RWPE2 (cell line): ENCODE measurements around the gene DNAL1.
"Not testable (repeated sequence)": the region's sequence is repeated elsewhere in the genome, so short reads cannot be mapped to it uniquely, and the experiment has no call there.

Experiments used
- ATAC-seq: fragments of 200-7000 bp; cut with Tn5 transposase; 3 replicates; pipeline ENCODE4 v1.9.1; 2021; ENCODE audit warnings: low read depth
- DNase-seq: peaks from one replicate; pipeline ENCODE4 v3.0.0-alpha.2; 2020; ENCODE audit warnings: low spot score
- H3K27ac ChIP-seq: fragments of 450-650 bp; 2 replicates; pipeline ENCODE4 v1.5.1; 2017; ENCODE audit warnings: mild to moderate bottlenecking; ENCODE audit not compliant: poor library complexity, severe bottlenecking
- H3K27me3 ChIP-seq: fragments of 250-450 bp; sonication (Bioruptor Pico); 2 replicates; pipeline ENCODE4 v1.5.1; 2021; ENCODE audit warnings: mild to moderate bottlenecking, moderate library complexity; ENCODE audit not compliant: insufficient read depth, poor library complexity, severe bottlenecking
- H3K36me3 ChIP-seq: fragments of 250-450 bp; sonication (Bioruptor Pico); 2 replicates; pipeline ENCODE4 v1.5.1; 2020; ENCODE audit warnings: low read depth, mild to moderate bottlenecking, moderate library complexity
- H3K4me1 ChIP-seq: fragments of 250-450 bp; sonication (Bioruptor Pico); 2 replicates; pipeline ENCODE4 v1.5.1; 2021; ENCODE audit warnings: mild to moderate bottlenecking, moderate library complexity; ENCODE audit not compliant: insufficient read depth, poor library complexity, severe bottlenecking
- H3K4me3 ChIP-seq: fragments of 250-450 bp; sonication (Bioruptor Pico); 2 replicates; pipeline ENCODE4 v1.5.1; 2021; ENCODE audit warnings: mild to moderate bottlenecking, moderate library complexity; ENCODE audit not compliant: severe bottlenecking
- H3K9me3 ChIP-seq: fragments of 250-450 bp; sonication (Bioruptor Pico); 2 replicates; pipeline ENCODE4 v1.5.1; 2021; ENCODE audit warnings: mild to moderate bottlenecking, moderate library complexity; ENCODE audit not compliant: severe bottlenecking
- TF ChIP-seq, protein P1 (sequence below): fragments of 450-650 bp; IDR thresholded peaks from one replicate; pipeline ENCODE4 v1.5.1; 2017; ENCODE audit warnings: mild to moderate bottlenecking, moderate library complexity; ENCODE audit not compliant: poor library complexity, severe bottlenecking

Gene DNAL1

GRCh38 chr14:73627151-73627558, 17.6 kb upstream of the DNAL1 start:
- DNase-seq (no peak), ATAC-seq (no peak)
- no peak overlapping the region for H3K4me3 ChIP-seq
- TF ChIP-seq, protein P1, sequence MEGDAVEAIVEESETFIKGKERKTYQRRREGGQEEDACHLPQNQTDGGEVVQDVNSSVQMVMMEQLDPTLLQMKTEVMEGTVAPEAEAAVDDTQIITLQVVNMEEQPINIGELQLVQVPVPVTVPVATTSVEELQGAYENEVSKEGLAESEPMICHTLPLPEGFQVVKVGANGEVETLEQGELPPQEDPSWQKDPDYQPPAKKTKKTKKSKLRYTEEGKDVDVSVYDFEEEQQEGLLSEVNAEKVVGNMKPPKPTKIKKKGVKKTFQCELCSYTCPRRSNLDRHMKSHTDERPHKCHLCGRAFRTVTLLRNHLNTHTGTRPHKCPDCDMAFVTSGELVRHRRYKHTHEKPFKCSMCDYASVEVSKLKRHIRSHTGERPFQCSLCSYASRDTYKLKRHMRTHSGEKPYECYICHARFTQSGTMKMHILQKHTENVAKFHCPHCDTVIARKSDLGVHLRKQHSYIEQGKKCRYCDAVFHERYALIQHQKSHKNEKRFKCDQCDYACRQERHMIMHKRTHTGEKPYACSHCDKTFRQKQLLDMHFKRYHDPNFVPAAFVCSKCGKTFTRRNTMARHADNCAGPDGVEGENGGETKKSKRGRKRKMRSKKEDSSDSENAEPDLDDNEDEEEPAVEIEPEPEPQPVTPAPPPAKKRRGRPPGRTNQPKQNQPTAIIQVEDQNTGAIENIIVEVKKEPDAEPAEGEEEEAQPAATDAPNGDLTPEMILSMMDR = no peak
- no peaks in the 10 kb centered on the region for H3K27me3 ChIP-seq
- H3K36me3 ChIP-seq = no peaks in the 10 kb centered on the region
- no peaks in the 10 kb centered on the region for H3K9me3 ChIP-seq
- no peak overlapping the region for H3K27ac ChIP-seq
- no peaks in the 10 kb centered on the region for H3K4me1 ChIP-seq

DNA sequence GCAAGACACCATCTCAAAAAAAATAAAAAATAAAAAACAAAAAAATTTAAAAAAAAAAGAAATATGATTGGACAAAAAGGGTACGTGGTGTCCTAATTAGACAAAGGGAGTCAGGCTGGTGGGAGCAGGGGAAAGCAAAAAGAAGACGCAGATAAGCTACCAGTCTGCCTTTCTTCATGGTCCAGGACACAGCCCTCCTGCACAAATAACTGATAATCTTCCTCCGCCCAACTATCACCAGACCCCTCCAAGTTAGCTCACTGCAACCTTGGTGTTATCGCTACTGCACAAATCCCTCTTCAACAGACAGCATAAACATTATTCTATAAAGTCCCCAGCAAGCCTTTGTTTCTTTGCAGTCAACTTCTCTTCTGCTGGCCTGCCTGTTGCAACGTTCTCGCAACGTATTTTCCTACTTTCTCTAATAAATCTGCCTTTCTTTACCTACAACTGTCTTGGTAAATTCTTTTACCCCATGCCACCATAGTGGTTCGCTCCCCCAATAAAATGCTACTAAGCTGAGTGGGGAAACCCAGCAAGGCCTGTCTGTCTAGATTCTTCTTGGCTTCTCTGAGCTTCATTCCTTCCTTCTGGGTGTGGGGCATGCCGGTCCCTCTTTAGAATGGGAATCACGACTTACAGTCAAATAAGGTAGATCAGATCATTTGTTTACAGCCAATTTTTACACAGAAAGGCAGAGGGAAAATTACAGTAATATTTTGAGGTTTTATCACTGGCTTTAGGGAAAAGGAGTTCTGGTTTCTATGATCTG, 14.6 kb upstream of the DNAL1 start:
- Histone ChIP-seq H3K4me3 (no peak overlapping the region), H3K27me3 (no peaks in the 10 kb centered on the region), H3K36me3 (no peaks in the 10 kb centered on the region), H3K9me3 (no peaks in the 10 kb centered on the region), H3K27ac (no peak overlapping the region), H3K4me1 (no peaks in the 10 kb centered on the region)
- TF ChIP-seq, protein P1 = no peak
- ATAC-seq (no peak), DNase-seq (no peak)

- peak overlapping the region; percentile 29 for H3K4me3 ChIP-seq
- ATAC-seq (peak; percentile 85), DNase-seq (no peak)
- TF ChIP-seq, protein P1 = peak; percentile 99
- H3K4me1 ChIP-seq = no peaks in the 10 kb centered on the region
- H3K27me3 ChIP-seq = no peaks in the 10 kb centered on the region
- no peaks in the 10 kb centered on the region for H3K9me3 ChIP-seq
- H3K36me3 ChIP-seq = no peaks in the 10 kb centered on the region
- no peak overlapping the region for H3K27ac ChIP-seq
Observed at GRCh38 chr14:73633116-73634010, 11.4 kb upstream of the DNAL1 start.

DNA sequence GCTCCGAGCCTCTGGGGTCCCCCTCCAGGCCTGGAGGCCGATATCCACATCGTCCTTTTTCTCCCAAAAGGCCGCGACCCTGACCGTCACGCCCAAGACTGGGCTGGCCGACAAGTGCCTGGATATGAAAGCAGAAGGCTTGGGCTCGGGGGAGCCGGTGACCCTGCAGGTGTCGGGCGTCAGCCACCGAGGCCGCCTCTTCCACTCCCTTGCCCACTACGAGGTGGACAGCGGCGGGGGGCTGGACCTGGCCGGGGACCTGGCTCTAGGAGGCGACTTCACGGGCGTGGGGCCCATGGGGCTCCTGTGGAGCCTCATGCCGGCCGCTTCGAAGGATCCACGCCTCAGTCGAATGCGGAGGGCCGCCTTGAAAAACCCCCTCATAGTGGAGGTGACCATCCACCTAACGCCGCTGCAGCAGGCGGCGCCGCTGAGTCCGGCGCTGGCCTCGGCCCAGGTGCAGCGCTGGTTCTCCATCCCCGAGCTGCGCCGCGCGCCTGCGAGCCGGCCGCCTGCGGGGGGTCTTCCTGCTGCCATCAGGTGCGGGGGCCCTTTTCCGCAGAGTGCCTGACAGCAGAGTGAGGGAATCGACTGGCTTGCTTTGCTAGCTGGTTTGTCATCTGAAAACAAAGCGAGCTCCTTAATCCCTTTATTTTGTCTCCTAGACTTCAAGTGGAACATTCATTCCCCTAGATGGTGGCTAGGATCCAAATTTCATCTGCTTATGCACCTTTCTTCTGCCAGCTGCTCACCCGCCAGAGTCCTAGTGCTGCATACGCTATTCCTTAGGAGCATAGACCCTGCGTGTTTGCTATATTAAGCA, 10.6 kb upstream of the DNAL1 start:
- Histone ChIP-seq H3K27me3 (no peaks in the 10 kb centered on the region), H3K36me3 (no peaks in the 10 kb centered on the region), H3K9me3 (no peaks in the 10 kb centered on the region), H3K27ac (no peak overlapping the region), H3K4me1 (no peaks in the 10 kb centered on the region), H3K4me3 (peak overlapping the region; percentile 29)
- TF ChIP-seq, protein P1 = peak; percentile 16
- ATAC-seq (peak; percentile 51), DNase-seq (no peak)

- not testable (repeated sequence) for H3K27me3 ChIP-seq, H3K4me1 ChIP-seq, H3K4me3 ChIP-seq, ATAC-seq, H3K9me3 ChIP-seq, DNase-seq, H3K27ac ChIP-seq, H3K36me3 ChIP-seq
Observed at GRCh38 chr14:73636355-73636754, 8.4 kb upstream of the DNAL1 start.
